Measurements from ENCODE around the gene MAST2.

GRCh38 chr1:46001081-46001785, 197.8 kb downstream of the MAST2 start:
- TF ChIP-seq FOXK1 (CRISPR knock-in tag; IDR thresholded peaks at IDR 0.05) (no peak), TP53 (CRISPR knock-in tag; IDR thresholded peaks at IDR 0.05) (no peak), CTCF (IDR thresholded peaks at IDR 0.05) (no peak)
